ENCODE data around the gene ENOX1. TPM values are rescaled to one million over a fixed set of nuclear protein-coding genes. Genes with fewer than 3 reads are reported as not detected.

Gene ENOX1
- total RNA-seq, 1 experiment from 2014 or later: 1.5 TPM

DNA sequence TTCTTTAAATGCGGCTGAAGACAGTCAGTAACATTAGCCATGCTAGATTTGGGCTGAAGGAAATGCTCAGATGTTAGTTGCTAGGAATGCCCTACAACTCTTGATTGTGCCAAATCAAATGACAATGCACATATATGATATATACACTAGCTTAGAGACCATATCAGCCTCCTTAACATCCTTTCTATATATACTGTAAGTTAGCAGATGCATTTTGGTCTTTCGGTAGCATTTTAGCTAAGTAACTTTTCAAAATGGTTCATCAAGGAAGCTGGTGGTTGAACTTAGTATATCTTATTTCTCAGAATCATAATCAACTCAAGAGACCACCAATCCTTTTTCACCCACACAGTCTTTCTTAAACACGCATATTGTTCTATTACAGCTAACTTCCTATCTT lies 14.1 kb upstream of the ENOX1 start:
- intact Hi-C loops (cut with micrococcal nuclease; ENCODE audit: unreplicated experiment): no loop called here
- no peak for DNase-seq
- no peak overlapping the region for H3K27ac Mint-ChIP-seq (ENCODE audit: unreplicated experiment)
- no TSS peak for BruUV-seq (replicated peaks)
- CTCF ChIA-PET: no interaction called here
- peaks cover 24% of the 10 kb centered on the region for H3K4me1 Mint-ChIP-seq (ENCODE audit: low read depth, unreplicated experiment)
- H3K27me3 Mint-ChIP-seq (ENCODE audit: unreplicated experiment): no peaks in the 10 kb centered on the region
- H3K9me3 Mint-ChIP-seq (ENCODE audit: low read depth, unreplicated experiment): no peaks in the 10 kb centered on the region
- H3K36me3 Mint-ChIP-seq (ENCODE audit: insufficient read depth, unreplicated experiment): no peaks in the 10 kb centered on the region
- TF ChIP-seq, protein P1, sequence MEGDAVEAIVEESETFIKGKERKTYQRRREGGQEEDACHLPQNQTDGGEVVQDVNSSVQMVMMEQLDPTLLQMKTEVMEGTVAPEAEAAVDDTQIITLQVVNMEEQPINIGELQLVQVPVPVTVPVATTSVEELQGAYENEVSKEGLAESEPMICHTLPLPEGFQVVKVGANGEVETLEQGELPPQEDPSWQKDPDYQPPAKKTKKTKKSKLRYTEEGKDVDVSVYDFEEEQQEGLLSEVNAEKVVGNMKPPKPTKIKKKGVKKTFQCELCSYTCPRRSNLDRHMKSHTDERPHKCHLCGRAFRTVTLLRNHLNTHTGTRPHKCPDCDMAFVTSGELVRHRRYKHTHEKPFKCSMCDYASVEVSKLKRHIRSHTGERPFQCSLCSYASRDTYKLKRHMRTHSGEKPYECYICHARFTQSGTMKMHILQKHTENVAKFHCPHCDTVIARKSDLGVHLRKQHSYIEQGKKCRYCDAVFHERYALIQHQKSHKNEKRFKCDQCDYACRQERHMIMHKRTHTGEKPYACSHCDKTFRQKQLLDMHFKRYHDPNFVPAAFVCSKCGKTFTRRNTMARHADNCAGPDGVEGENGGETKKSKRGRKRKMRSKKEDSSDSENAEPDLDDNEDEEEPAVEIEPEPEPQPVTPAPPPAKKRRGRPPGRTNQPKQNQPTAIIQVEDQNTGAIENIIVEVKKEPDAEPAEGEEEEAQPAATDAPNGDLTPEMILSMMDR (IDR thresholded peaks at IDR 0.05; ENCODE audit: unreplicated experiment): no peak
- H3K4me3 Mint-ChIP-seq (ENCODE audit: low read depth, unreplicated experiment): no peak overlapping the region

DNA sequence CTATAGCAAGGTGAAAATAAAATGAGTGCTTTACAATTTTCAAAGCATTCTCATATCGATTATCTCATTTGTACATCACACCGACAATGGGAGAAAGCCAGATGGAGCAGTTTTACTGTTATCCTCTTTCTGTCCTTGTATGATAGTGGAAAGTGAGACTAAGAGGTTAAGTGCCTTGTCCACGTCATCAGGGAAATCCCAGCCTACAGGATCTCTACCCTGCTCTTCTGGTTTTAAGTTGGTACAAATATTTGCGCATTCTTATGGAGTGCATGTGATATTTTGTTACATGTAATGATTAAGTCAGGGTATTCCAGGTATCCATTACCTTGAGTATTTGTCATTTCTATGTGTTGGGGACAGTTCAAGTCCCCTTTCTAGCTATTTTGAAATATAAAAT lies 12.4 kb upstream of the ENOX1 start:
- H3K27me3 Mint-ChIP-seq (ENCODE audit: unreplicated experiment): no peaks in the 10 kb centered on the region
- no peaks in the 10 kb centered on the region for H3K9me3 Mint-ChIP-seq (ENCODE audit: low read depth, unreplicated experiment)
- DNase-seq: peak; percentile 22
- CTCF ChIA-PET: no interaction called here
- H3K4me1 Mint-ChIP-seq (ENCODE audit: low read depth, unreplicated experiment): peaks cover 24% of the 10 kb centered on the region
- no peaks in the 10 kb centered on the region for H3K36me3 Mint-ChIP-seq (ENCODE audit: insufficient read depth, unreplicated experiment)
- peak overlapping the region; percentile 50 for H3K27ac Mint-ChIP-seq (ENCODE audit: unreplicated experiment)
- H3K4me3 Mint-ChIP-seq (ENCODE audit: low read depth, unreplicated experiment): no peak overlapping the region
- TF ChIP-seq, protein P1 (IDR thresholded peaks at IDR 0.05; ENCODE audit: unreplicated experiment): no peak
- intact Hi-C loops (cut with micrococcal nuclease; ENCODE audit: unreplicated experiment): no loop called here
- no TSS peak for BruUV-seq (replicated peaks)

DNA sequence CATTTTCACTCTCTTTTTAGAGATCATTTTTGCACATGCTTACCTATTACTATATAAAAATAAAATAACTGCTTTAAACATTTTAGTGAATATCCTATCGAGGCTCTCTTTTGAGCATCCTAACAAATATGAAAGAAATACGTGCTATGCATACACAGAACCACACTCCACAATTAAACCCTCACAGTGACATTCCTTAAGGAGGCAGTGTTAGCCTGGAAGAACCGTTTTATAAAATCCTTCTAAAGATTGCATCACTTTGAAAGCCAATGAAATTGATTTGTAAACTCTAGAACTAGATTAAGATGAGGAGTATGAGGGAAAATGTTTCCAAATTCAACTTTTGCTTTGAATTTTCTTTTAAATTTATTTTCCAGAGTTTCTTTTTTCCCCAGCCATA lies 11.1 kb upstream of the ENOX1 start:
- Mint-ChIP-seq H3K9me3 (ENCODE audit: low read depth, unreplicated experiment) (no peaks in the 10 kb centered on the region), H3K36me3 (ENCODE audit: insufficient read depth, unreplicated experiment) (no peaks in the 10 kb centered on the region), H3K4me1 (ENCODE audit: low read depth, unreplicated experiment) (peaks cover 24% of the 10 kb centered on the region), H3K4me3 (ENCODE audit: low read depth, unreplicated experiment) (no peak overlapping the region), H3K27me3 (ENCODE audit: unreplicated experiment) (no peaks in the 10 kb centered on the region), H3K27ac (ENCODE audit: unreplicated experiment) (no peak overlapping the region)
- CTCF ChIA-PET: no interaction called here
- DNase-seq: no peak
- TF ChIP-seq, protein P1 (IDR thresholded peaks at IDR 0.05; ENCODE audit: unreplicated experiment): no peak
- no TSS peak for BruUV-seq (replicated peaks)
- intact Hi-C loops (cut with micrococcal nuclease; ENCODE audit: unreplicated experiment): no loop called here

DNA sequence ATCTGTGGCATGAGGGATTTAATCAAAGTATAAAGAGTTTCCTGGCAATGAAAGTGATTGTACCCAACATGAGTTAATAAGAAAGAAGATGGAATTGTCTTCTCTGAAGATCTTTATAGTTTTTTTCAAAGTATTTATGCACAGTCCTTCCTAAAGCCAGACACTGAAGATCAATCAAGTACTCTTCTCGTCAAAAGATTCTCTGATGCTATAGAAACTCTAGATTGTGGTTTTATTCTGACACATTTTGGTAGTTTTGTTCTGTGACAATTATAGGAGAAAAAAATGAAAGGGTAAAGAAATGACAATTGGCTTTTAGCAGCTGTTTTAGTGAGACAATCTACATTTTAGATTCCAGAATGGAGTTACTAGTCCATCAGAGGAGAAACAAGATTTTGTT lies 10.4 kb upstream of the ENOX1 start:
- Mint-ChIP-seq H3K27me3 (ENCODE audit: unreplicated experiment) (no peaks in the 10 kb centered on the region), H3K36me3 (ENCODE audit: insufficient read depth, unreplicated experiment) (no peaks in the 10 kb centered on the region), H3K4me3 (ENCODE audit: low read depth, unreplicated experiment) (no peak overlapping the region), H3K27ac (ENCODE audit: unreplicated experiment) (no peak overlapping the region), H3K4me1 (ENCODE audit: low read depth, unreplicated experiment) (peaks cover 24% of the 10 kb centered on the region), H3K9me3 (ENCODE audit: low read depth, unreplicated experiment) (no peaks in the 10 kb centered on the region)
- no TSS peak for BruUV-seq (replicated peaks)
- CTCF ChIA-PET: no interaction called here
- intact Hi-C loops (cut with micrococcal nuclease; ENCODE audit: unreplicated experiment): no loop called here
- DNase-seq: no peak
- TF ChIP-seq, protein P1 (IDR thresholded peaks at IDR 0.05; ENCODE audit: unreplicated experiment): no peak

DNA sequence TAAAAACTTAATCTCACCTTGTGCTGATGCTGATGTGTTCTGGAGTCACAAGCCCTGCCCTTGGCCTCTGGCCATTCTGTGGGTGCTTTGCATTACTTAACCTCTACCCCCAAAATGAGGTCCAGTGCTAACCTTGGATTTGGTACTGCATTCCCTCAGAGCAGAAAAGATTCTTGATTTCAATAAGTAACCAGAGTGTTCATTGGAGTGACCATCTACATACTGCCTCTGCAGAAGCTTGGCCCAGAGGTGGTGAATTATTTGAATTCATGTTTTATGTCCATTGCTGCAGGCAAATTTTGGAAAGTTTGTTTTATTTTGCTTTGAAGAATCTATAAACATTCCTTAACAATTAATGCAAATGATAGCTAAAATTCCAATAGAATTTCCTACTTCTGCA lies 7.6 kb upstream of the ENOX1 start:
- Mint-ChIP-seq H3K36me3 (ENCODE audit: insufficient read depth, unreplicated experiment) (no peaks in the 10 kb centered on the region), H3K27ac (ENCODE audit: unreplicated experiment) (no peak overlapping the region), H3K27me3 (ENCODE audit: unreplicated experiment) (no peaks in the 10 kb centered on the region), H3K4me1 (ENCODE audit: low read depth, unreplicated experiment) (peaks cover 12% of the 10 kb centered on the region), H3K9me3 (ENCODE audit: low read depth, unreplicated experiment) (no peaks in the 10 kb centered on the region), H3K4me3 (ENCODE audit: low read depth, unreplicated experiment) (no peak overlapping the region)
- CTCF ChIA-PET: no interaction called here
- BruUV-seq (replicated peaks): no TSS peak
- TF ChIP-seq, protein P1 (IDR thresholded peaks at IDR 0.05; ENCODE audit: unreplicated experiment): no peak
- DNase-seq: no peak
- intact Hi-C loops (cut with micrococcal nuclease; ENCODE audit: unreplicated experiment): no loop called here
